NCI-H2196 treated with DMSO at 0.1 percent for 48 hours (cell line): Measurements from ENCODE around the gene TMEM247.
"Not testable (repeated sequence)": the region's sequence is repeated elsewhere in the genome, so short reads cannot be mapped to it uniquely, and the experiment has no call there.

ENCODE experiments used
- DNase-seq: peaks from one replicate; lab custom pipeline; 2025; ENCODE audit not compliant: unreplicated experiment; lab: John Stamatoyannopoulos, UW

TMEM247 gene

DNA sequence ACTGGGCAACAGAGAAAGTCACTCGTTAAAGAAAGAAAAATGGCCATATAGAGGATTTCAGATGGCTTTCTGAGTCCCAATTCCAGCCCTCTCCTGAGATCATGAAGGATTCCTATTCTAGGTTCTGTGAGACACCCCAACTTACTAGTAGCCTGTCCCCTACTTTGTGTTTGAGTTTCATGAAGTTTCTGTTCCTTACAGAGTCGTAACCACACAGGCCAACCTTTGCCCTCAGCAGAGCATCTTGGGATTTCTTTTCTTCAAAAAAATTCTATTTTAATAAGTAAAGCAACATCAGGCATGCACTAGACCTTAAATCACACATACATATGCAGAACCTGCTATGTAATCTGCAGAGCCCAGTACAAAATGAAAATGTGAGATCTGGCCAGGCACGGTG lies 30.4 kb downstream of the TMEM247 start:
- DNase-seq, result no peak

DNA sequence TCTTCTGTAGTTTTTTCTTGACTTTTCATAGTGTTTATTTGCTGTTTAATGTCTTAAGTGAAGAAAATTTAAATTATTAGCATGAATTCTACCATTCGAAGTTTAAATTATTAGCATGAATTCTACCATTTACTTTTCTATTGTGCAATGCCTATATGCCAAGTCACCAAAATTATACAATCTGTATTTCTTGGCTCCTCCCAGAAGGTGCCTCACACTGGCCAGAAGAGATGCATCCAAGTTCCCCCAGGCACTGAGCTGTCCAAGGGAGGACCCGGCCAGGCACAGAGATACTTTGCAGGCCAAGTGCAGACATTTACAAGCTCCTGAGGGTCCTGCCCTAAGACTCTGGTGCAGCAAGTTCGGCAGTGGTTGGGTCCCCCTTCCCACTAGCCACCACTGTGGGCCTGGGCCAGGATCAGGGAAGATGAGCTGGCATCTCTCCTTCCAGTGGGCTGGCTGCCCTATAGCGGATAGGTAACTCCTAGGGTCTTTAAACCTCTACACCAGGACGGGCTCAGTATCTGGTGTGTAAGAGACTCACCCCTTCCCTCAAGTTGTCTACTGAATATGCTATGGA lies 31.3 kb downstream of the TMEM247 start:
- DNase-seq, result no peak

DNA sequence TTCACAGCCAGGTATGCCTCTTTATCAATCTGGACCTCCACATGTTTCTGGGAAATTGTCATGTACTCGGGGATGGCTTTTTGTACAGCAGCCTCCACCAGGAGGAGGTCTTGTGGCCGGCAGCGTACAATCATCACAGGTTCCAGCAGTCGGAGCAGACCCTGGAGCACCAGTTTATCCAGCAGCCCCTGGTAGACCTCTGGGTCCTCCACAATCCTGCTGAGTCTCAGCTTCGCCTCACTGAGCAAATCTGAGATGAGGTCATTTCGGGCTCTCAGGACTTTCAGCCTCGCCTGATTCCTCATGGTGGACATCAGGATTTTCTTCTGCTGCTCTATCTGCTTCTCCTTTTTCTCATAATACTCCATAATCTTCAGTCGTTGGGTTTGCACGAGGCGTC lies 32.8 kb downstream of the TMEM247 start:
- DNase-seq, result no peak

GRCh38 chr2:46514738-46515137 lies 35.4 kb downstream of the TMEM247 start:
- DNase-seq, result no peak

DNA sequence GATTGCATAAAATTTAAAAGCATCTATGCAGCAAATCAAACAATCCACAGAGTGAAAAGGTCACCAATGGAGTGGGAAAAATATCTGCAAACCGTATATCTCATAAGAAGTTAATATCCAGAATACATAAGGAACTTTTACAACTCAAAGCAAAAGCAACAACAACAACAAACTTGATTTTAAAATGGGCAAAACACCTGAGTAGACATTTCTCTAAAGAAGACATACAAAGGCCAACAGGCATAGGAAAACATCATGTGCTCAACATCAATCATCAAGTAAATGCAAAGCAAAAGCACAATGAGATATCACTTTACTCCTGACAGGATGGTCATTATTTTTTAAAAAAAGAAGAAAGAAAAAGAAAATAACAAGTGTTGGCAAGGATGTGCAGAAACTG lies 38.1 kb downstream of the TMEM247 start:
- DNase-seq, result no peak

GRCh38 chr2:46518861-46519260 lies 39.5 kb downstream of the TMEM247 start:
- no peak for DNase-seq

DNA sequence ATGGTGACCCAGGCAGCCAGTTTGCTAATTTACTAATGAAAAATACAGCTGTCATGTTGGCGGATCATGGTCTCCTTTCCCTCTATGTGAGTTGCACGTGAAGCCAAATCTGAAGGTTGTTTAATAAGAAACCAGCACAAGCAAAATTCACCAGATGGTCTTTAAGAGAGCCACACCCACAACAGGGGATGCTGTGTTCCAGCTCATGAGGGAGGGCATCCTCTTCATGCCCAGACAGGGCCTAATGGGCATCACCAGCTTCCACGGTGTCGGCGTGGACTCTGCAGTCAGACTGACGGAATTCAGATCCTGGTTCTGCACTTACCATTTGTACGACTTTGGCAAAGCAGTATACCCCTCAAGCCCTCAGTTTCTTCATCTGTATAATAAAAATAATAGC lies 39.9 kb downstream of the TMEM247 start:
- no peak for DNase-seq

GRCh38 chr2:46520130-46520711 lies 40.9 kb downstream of the TMEM247 start:
- no peak for DNase-seq

- DNase-seq, result no peak
Measured at GRCh38 chr2:46521215-46521683, 41.9 kb downstream of the TMEM247 start.

- DNase-seq, result not testable (repeated sequence)
Measured at GRCh38 chr2:46522385-46522784, 43.0 kb downstream of the TMEM247 start.

- DNase-seq, result no peak
Measured at GRCh38 chr2:46525522-46526155, 46.3 kb downstream of the TMEM247 start.

DNA sequence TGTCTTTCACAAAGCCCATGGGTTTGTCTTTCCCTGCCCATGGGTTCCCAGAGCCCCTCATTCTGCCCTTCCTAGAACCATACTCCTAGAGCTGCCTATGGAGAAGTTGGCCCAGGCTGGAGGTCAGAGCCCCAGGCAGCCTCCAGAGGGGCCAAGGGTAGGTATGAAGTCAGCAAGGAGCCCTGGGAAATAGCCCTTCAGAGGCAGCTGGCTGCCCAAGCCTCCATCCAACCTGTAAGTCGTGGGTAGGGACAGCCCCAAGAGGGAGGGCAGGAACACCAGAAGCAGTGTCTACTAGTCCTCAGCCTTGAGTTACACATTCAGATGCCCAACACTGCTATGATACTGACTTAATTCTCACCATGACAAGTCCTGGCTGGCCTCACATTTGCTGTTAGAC lies 49.5 kb downstream of the TMEM247 start:
- DNase-seq, result no peak

DNA sequence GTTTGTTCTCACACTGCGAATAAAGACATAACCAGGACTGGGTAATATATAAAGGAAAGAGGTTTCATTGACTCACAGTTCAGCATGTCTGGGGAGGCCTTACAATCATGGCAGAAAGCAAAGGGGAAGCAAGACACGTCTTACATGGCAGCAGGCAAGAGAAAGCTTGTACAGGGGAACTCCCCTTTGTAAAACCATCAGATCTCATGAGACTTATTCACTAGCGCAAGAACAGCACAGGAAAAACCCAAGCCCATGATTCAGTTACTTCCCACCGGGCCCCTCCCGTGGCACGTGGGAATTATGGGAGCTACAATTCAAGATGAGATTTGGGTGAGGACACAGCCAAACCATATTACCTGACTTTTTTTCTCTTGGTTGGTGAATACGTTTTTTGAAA lies 51.3 kb downstream of the TMEM247 start:
- no peak for DNase-seq

DNA sequence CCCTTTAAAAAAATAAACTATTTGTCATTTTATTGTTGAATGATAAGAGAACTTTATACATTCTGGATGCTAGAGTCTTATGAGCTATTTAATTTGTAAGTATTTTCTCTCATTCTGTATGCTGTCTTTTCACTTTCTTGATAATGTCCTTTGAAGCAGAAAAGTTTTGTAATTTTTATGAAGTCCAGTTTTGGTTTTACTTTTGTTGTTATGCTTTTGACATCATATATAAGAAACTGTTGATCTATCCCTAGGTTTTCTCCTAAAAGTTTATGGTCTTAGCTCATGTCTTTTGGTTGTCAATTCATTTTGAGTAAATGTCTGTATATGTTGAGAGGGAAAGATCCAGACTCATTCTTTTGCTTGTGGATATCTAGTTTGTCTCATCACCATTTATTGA lies 52.5 kb downstream of the TMEM247 start:
- DNase-seq, result no peak
